Lung (tissue), 12 donors: ENCODE results near the gene CYBA. TPM values are rescaled to one million over a fixed set of nuclear protein-coding genes. Genes with fewer than 3 reads are reported as not detected.

ENCODE experiments used
- ATAC-seq: fragments of 200-7000 bp; cut with Tn5 transposase; one replicate; pipeline ENCODE4 v1.9.1; 2020; ENCODE audit warnings: moderate number of reproducible peaks; ENCODE audit not compliant: insufficient read depth, low FRiP score
- DNase-seq, 3 donors: peaks; one replicate each; pipeline ENCODE4 v3.0.0-alpha.2; 2013 to 2017
- H3K27ac ChIP-seq, 2 donors: one replicate each; pipeline ENCODE4 v1.5.1; 2013; ENCODE audit warnings: mild to moderate bottlenecking in 2 of 2, moderate library complexity in 2 of 2, control low read depth in 1 of 2, inconsistent platforms in 1 of 2, low read depth in 1 of 2, low read length in 1 of 2
- H3K27me3 ChIP-seq, 3 donors: one replicate each; pipeline ENCODE4 v1.5.1; 2013; ENCODE audit warnings: low read length in 2 of 3; ENCODE audit not compliant: control insufficient read depth in 3 of 3, insufficient read depth in 3 of 3
- H3K36me3 ChIP-seq, 4 donors: one replicate each; pipeline ENCODE4 v1.5.1; 2013; ENCODE audit warnings: low read length in 4 of 4, mild to moderate bottlenecking in 1 of 4, moderate library complexity in 1 of 4; ENCODE audit not compliant: control insufficient read depth in 4 of 4, insufficient read depth in 4 of 4
- H3K4me1 ChIP-seq, 5 donors: one replicate each; pipeline ENCODE4 v1.5.1; 2013; ENCODE audit warnings: low read length in 5 of 5, mild to moderate bottlenecking in 2 of 5, moderate library complexity in 1 of 5; ENCODE audit not compliant: control insufficient read depth in 5 of 5, insufficient read depth in 5 of 5
- H3K4me3 ChIP-seq: one replicate; pipeline ENCODE4 v1.5.1; 2013; ENCODE audit warnings: mild to moderate bottlenecking, control low read depth, moderate library complexity
- H3K9ac ChIP-seq, 2 donors: one replicate each; pipeline ENCODE4 v1.5.1; 2013; ENCODE audit warnings: low read length in 2 of 2, control low read depth in 1 of 2; ENCODE audit not compliant: insufficient read depth in 1 of 2
- H3K9me3 ChIP-seq, 4 donors: one replicate each; pipeline ENCODE4 v1.5.1; 2013; ENCODE audit warnings: low read length in 3 of 4, mild to moderate bottlenecking in 1 of 4, moderate library complexity in 1 of 4; ENCODE audit not compliant: control insufficient read depth in 4 of 4, insufficient read depth in 3 of 4
- WGBS, 2 donors: extraction: QIAGEN DNeasy Blood & Tissue Kit; methylation state at CpG; one replicate each; pipeline ENCODE4 v1.1.7; 2013; 5-methylcytosine and 5-hydroxymethylcytosine counted together
- polyA plus RNA-seq, 2 donors: library from polyadenylated mRNA; stranded (reverse); fragments of 200-250 nt; gene quantifications; one replicate each; pipeline ENCODE4 v1.2.1, GENCODE V29; 2013
- total RNA-seq, 2 donors: library from RNA; depleted of rRNA in 1 of 2; stranded (reverse); fragments of >200 nt in 1 of 2; gene quantifications; one replicate each; pipeline ENCODE4 v1.2.1, GENCODE V29; 2014 to 2021
- TF ChIP-seq, protein P1 (sequence below): IDR thresholded peaks from 2 replicates; pipeline ENCODE4 v1.5.1; 2012; ENCODE audit warnings: mild to moderate bottlenecking; ENCODE audit errors: control extremely low read depth, extremely low read depth
- donor health status: control.
- donor health status: control.
- donor health status: Bipolar disorder and iron deficiency.
- donor health status: healthy.
- donor health status: DM: yes; HTN: yes; CAD: no.

CYBA gene
- total and polyA plus RNA-seq, 4 donors, result 113 to 879 (median 349) TPM

DNA sequence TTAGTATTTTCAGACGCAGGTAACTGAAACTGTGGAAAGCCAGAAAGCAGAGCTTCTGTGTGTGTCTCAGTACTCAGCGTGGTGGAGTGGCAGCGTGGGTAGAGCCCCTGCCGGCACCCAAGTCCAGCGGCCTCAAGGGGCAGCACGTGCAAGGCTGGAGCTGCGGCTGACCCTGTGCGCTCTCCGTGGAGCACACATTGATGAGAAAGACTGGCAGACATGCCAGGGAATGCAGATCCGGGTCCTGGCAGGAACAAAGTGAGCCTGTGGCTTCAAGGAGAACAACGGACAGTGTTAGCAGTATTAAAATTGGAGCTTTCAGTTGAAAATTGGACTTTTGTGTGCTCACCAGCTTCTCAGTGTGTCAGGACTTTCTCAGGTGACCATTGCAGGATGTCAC is 57.4 kb downstream of the CYBA start:
- ATAC-seq (no peak), DNase-seq (no peak)
- H3K27me3 ChIP-seq, result no peaks in the 10 kb centered on the region
- no peak overlapping the region for H3K9ac ChIP-seq
- WGBS, 2 donors, result 83 to 90% methylated on average over 11 of the region's 11 CpGs
- peaks cover 4 to 22% (median 10%) of the 10 kb centered on the region in 4 donors for H3K36me3 ChIP-seq
- no peak overlapping the region for H3K27ac ChIP-seq
- H3K4me3 ChIP-seq, result no peak overlapping the region
- TF ChIP-seq, protein P1, sequence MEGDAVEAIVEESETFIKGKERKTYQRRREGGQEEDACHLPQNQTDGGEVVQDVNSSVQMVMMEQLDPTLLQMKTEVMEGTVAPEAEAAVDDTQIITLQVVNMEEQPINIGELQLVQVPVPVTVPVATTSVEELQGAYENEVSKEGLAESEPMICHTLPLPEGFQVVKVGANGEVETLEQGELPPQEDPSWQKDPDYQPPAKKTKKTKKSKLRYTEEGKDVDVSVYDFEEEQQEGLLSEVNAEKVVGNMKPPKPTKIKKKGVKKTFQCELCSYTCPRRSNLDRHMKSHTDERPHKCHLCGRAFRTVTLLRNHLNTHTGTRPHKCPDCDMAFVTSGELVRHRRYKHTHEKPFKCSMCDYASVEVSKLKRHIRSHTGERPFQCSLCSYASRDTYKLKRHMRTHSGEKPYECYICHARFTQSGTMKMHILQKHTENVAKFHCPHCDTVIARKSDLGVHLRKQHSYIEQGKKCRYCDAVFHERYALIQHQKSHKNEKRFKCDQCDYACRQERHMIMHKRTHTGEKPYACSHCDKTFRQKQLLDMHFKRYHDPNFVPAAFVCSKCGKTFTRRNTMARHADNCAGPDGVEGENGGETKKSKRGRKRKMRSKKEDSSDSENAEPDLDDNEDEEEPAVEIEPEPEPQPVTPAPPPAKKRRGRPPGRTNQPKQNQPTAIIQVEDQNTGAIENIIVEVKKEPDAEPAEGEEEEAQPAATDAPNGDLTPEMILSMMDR, result no peak
- H3K4me1 ChIP-seq, result peaks cover 0 to 2% (median 0%) of the 10 kb centered on the region in 5 donors
- H3K9me3 ChIP-seq, result no peaks in the 10 kb centered on the region

Other genes with a start within 250 kb of the CYBA start
- 1 to 10 TPM in 1 of 2 donors, under 1 TPM in 1; 0.57 to 9.0 TPM for gene ZFPM1, start 197.8 kb downstream of the CYBA start, total RNA-seq
- gene ZFPM1, start 197.8 kb downstream of the CYBA start, polyA plus RNA-seq, result 1 to 10 TPM; 2.1 to 3.6 TPM
- gene ZC3H18, start 80.7 kb downstream of the CYBA start, total RNA-seq, result 10 to 100 TPM; 21.2 to 44.0 TPM
- 10 to 100 TPM; 25.3 to 31.9 TPM for gene ZC3H18, start 80.7 kb downstream of the CYBA start, polyA plus RNA-seq
- not detected for gene IL17C, start 12.5 kb downstream of the CYBA start, total RNA-seq
- gene IL17C, start 12.5 kb downstream of the CYBA start, polyA plus RNA-seq, result 1 to 10 TPM in 1 of 2 donors, under 1 TPM in 1; 0.14 to 1.8 TPM
- gene MVD, start 12.0 kb upstream of the CYBA start, total RNA-seq, result 100 to 1,000 TPM in 1 of 2 donors, 10 to 100 TPM in 1; 39.1 to 123 TPM
- gene MVD, start 12.0 kb upstream of the CYBA start, polyA plus RNA-seq, result 100 to 1,000 TPM; 115 to 135 TPM
- gene SNAI3, start 35.5 kb upstream of the CYBA start, total RNA-seq, result 1 to 10 TPM; 1.1 to 2.6 TPM
- 1 to 10 TPM; 3.2 to 3.8 TPM for gene SNAI3, start 35.5 kb upstream of the CYBA start, polyA plus RNA-seq
- 10 to 100 TPM; 15.2 to 45.9 TPM for gene RNF166, start 55.4 kb upstream of the CYBA start, total RNA-seq
- 10 to 100 TPM; 42.4 to 51.6 TPM for gene RNF166, start 55.4 kb upstream of the CYBA start, polyA plus RNA-seq
- gene CTU2, start 55.5 kb upstream of the CYBA start, total RNA-seq, result 10 to 100 TPM in 1 of 2 donors, 1 to 10 TPM in 1; 5.7 to 23.4 TPM
- 10 to 100 TPM; 17.2 to 19.4 TPM for gene CTU2, start 55.5 kb upstream of the CYBA start, polyA plus RNA-seq
- 100 to 1,000 TPM; 113 to 200 TPM for gene PIEZO1, start 134.2 kb upstream of the CYBA start, total RNA-seq
- 100 to 1,000 TPM; 180 to 207 TPM for gene PIEZO1, start 134.2 kb upstream of the CYBA start, polyA plus RNA-seq
- 1 to 10 TPM; 3.0 to 5.8 TPM for gene CDT1, start 152.7 kb upstream of the CYBA start, total RNA-seq
- gene CDT1, start 152.7 kb upstream of the CYBA start, polyA plus RNA-seq, result 1 to 10 TPM; 2.0 to 3.6 TPM
- gene APRT, start 160.9 kb upstream of the CYBA start, total RNA-seq, result 100 to 1,000 TPM in 1 of 2 donors, 10 to 100 TPM in 1; 44.2 to 196 TPM
- gene APRT, start 160.9 kb upstream of the CYBA start, polyA plus RNA-seq, result 100 to 1,000 TPM; 157 to 260 TPM
- 10 to 100 TPM; 33.6 to 61.9 TPM for gene GALNS, start 205.9 kb upstream of the CYBA start, total RNA-seq
- gene GALNS, start 205.9 kb upstream of the CYBA start, polyA plus RNA-seq, result 10 to 100 TPM; 21.4 to 26.9 TPM
- 10 to 100 TPM; 34.2 to 55.4 TPM for gene TRAPPC2L, start 206.1 kb upstream of the CYBA start, total RNA-seq
- 100 to 1,000 TPM in 1 of 2 donors, 10 to 100 TPM in 1; 41.5 to 106 TPM for gene TRAPPC2L, start 206.1 kb upstream of the CYBA start, polyA plus RNA-seq
- not detected for gene PABPN1L, start 215.6 kb upstream of the CYBA start, total RNA-seq
- under 1 TPM; 0.03 to 0.22 TPM for gene PABPN1L, start 215.6 kb upstream of the CYBA start, polyA plus RNA-seq